Stimulated activated CD8-positive, alpha-beta memory T cell treated with anti-CD3 and anti-CD28 coated beads, Interleukin-12 subunit alpha, Interleukin-12 subunit beta, amount 100 ng/mL, for 4 hours (primary cell): ENCODE measurements around the gene TLR3.
"Not testable (repeated sequence)": the region's sequence is repeated elsewhere in the genome, so short reads cannot be mapped to it uniquely, and the experiment has no call there.

Experiments used
- DNase-seq: peaks from one replicate; pipeline ENCODE4 v3.0.0-alpha.2; 2020; ENCODE audit warnings: low read depth

Gene TLR3

GRCh38 chr4:186050135-186050534, 18.8 kb upstream of the TLR3 start:
- not testable (repeated sequence) for DNase-seq

GRCh38 chr4:186051096-186051495, 17.9 kb upstream of the TLR3 start:
- no peak for DNase-seq

- DNase-seq = no peak
Measured at GRCh38 chr4:186058253-186058979, 10.5 kb upstream of the TLR3 start.

GRCh38 chr4:186058980-186059316, 10.0 kb upstream of the TLR3 start:
- no peak for DNase-seq

- no peak for DNase-seq
Measured at GRCh38 chr4:186061921-186062320, 7.0 kb upstream of the TLR3 start.

- no peak for DNase-seq
Measured at GRCh38 chr4:186067757-186068385, 1.1 kb upstream of the TLR3 start.

GRCh38 chr4:186069729-186070128, 773 bp downstream of the TLR3 start:
- no peak for DNase-seq

- DNase-seq = no peak
Measured at GRCh38 chr4:186072516-186072915, 3.6 kb downstream of the TLR3 start.

- DNase-seq = no peak
Measured at GRCh38 chr4:186074189-186074588, 5.2 kb downstream of the TLR3 start.

GRCh38 chr4:186078981-186079638, 10.2 kb downstream of the TLR3 start:
- no peak for DNase-seq

GRCh38 chr4:186079694-186080093, 10.7 kb downstream of the TLR3 start:
- DNase-seq = no peak

GRCh38 chr4:186081202-186081807, 12.3 kb downstream of the TLR3 start:
- DNase-seq = no peak

GRCh38 chr4:186082221-186082620, 13.3 kb downstream of the TLR3 start:
- no peak for DNase-seq

- no peak for DNase-seq
Measured at GRCh38 chr4:186088523-186088922, 19.6 kb downstream of the TLR3 start.

- no peak for DNase-seq
Measured at GRCh38 chr4:186092296-186092695, 23.3 kb downstream of the TLR3 start.

- DNase-seq = no peak
Measured at GRCh38 chr4:186095406-186095805, 26.4 kb downstream of the TLR3 start.

GRCh38 chr4:186096681-186097165, 27.8 kb downstream of the TLR3 start:
- no peak for DNase-seq

GRCh38 chr4:186097386-186097785, 28.4 kb downstream of the TLR3 start:
- no peak for DNase-seq

- DNase-seq = no peak
Measured at GRCh38 chr4:186102931-186103330, 34.0 kb downstream of the TLR3 start.

- DNase-seq = no peak
Measured at GRCh38 chr4:186104114-186104889, 35.3 kb downstream of the TLR3 start, which contains the start of gene FAM149A. Gene FAM149A, plus strand, starts transcription at chr4:186104704.

GRCh38 chr4:186104890-186105646, 36.1 kb downstream of the TLR3 start:
- DNase-seq = no peak
